ENCODE data around the gene TEX101. TPM values are rescaled to one million over a fixed set of nuclear protein-coding genes. Genes with fewer than 3 reads are reported as not detected.

TEX101 gene
- total and polyA plus RNA-seq, 2 experiments from 2014 or later, result not detected

DNA sequence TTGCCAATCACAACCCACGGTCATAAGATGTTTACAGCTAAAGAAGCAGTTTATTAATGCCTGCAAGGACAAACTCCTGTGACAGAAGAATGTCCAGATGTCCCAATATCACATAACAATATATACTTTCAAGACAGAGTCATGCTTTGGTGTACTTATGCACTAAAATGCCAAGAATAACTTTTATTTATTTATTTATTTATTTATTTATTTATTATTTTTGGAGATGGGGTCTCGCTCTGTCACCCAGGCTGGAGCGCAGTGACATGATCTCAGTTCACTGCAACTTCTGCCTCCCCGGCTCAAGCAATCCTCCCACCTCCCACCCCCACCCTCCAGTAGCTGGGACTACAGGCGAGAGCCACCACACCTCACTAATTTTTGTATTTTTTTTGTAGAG, 9.1 kb downstream of the TEX101 start:
- H3K36me3 ChIP-seq, result no peaks in the 10 kb centered on the region
- no peaks in the 10 kb centered on the region for H3K9me3 ChIP-seq (ENCODE audit: low read depth)
- H3K4me1 ChIP-seq (ENCODE audit: low read depth), result no peaks in the 10 kb centered on the region
- no peak overlapping the region for H3K27ac ChIP-seq
- no peak overlapping the region for H3K4me3 ChIP-seq
- TF ChIP-seq, protein P1, sequence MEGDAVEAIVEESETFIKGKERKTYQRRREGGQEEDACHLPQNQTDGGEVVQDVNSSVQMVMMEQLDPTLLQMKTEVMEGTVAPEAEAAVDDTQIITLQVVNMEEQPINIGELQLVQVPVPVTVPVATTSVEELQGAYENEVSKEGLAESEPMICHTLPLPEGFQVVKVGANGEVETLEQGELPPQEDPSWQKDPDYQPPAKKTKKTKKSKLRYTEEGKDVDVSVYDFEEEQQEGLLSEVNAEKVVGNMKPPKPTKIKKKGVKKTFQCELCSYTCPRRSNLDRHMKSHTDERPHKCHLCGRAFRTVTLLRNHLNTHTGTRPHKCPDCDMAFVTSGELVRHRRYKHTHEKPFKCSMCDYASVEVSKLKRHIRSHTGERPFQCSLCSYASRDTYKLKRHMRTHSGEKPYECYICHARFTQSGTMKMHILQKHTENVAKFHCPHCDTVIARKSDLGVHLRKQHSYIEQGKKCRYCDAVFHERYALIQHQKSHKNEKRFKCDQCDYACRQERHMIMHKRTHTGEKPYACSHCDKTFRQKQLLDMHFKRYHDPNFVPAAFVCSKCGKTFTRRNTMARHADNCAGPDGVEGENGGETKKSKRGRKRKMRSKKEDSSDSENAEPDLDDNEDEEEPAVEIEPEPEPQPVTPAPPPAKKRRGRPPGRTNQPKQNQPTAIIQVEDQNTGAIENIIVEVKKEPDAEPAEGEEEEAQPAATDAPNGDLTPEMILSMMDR (IDR thresholded peaks at IDR 0.05; ENCODE audit: low read depth, low read length), result no peak
- H3K27me3 ChIP-seq, result no peaks in the 10 kb centered on the region
- no peak for DNase-seq (ENCODE audit: low read depth in 1 of 2, low spot score in 1 of 2)

- Histone ChIP-seq H3K27ac (no peak overlapping the region), H3K4me3 (no peak overlapping the region), H3K4me1 (ENCODE audit: low read depth) (no peaks in the 10 kb centered on the region), H3K36me3 (no peaks in the 10 kb centered on the region), H3K27me3 (no peaks in the 10 kb centered on the region), H3K9me3 (ENCODE audit: low read depth) (no peaks in the 10 kb centered on the region)
- peak; percentile 24 to 30 for DNase-seq (ENCODE audit: low read depth in 1 of 2, low spot score in 1 of 2)
- TF ChIP-seq, protein P1 (IDR thresholded peaks at IDR 0.05; ENCODE audit: low read depth, low read length), result peak; percentile 57
These were observed 11.1 kb downstream of the TEX101 start for GRCh38 chr19:43425567-43426392.

DNA sequence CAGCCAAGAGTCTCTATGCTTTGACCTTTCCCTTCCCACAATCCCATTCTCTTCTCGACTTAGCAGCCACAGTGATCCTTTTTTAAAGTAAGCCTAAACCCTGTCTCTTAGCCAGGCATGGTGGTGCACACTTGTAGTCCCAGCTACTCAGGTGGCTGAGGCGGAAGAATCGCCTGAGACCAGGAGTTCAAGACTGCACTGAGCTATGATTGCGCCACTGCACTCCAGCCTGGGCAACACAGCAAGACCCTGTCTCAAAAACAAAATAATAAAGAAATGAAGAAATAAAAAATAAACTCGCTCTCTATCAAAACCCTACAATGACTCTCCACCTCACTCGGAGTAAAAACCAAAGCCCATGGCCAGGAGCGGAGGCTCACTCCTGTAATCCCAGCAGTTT, 14.7 kb downstream of the TEX101 start:
- H3K4me1 ChIP-seq (ENCODE audit: low read depth), result no peaks in the 10 kb centered on the region
- H3K27me3 ChIP-seq, result no peaks in the 10 kb centered on the region
- H3K4me3 ChIP-seq, result no peak overlapping the region
- H3K9me3 ChIP-seq (ENCODE audit: low read depth), result no peaks in the 10 kb centered on the region
- TF ChIP-seq, protein P1 (IDR thresholded peaks at IDR 0.05; ENCODE audit: low read depth, low read length), result no peak
- no peaks in the 10 kb centered on the region for H3K36me3 ChIP-seq
- DNase-seq (ENCODE audit: low read depth in 1 of 2, low spot score in 1 of 2), result no peak
- no peak overlapping the region for H3K27ac ChIP-seq

GRCh38 chr19:43430142-43430710, 15.5 kb downstream of the TEX101 start:
- no peak for DNase-seq (ENCODE audit: low read depth in 1 of 2, low spot score in 1 of 2)
- Histone ChIP-seq H3K27me3 (no peaks in the 10 kb centered on the region), H3K9me3 (ENCODE audit: low read depth) (no peaks in the 10 kb centered on the region), H3K4me1 (ENCODE audit: low read depth) (no peaks in the 10 kb centered on the region), H3K27ac (no peak overlapping the region), H3K36me3 (no peaks in the 10 kb centered on the region), H3K4me3 (no peak overlapping the region)
- TF ChIP-seq, protein P1 (IDR thresholded peaks at IDR 0.05; ENCODE audit: low read depth, low read length), result no peak

DNA sequence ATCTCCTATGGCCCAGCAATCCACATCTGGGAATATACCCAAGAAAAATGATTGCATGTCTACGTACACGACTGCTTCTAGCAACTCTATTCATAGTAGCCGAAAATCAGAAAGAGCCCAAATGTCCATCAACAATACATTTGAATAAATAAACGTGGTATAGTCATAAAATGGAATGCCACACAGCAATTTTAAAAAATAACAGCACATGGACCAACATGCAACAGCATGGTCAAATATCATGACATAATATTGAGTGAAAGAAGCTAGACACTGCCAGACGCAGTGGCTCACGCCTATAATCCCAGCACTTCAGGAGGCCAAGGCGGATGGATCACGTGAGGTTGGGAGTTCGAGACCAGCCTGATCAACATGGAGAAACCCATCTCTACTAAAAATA, 16.3 kb downstream of the TEX101 start:
- no peaks in the 10 kb centered on the region for H3K36me3 ChIP-seq
- TF ChIP-seq, protein P1 (IDR thresholded peaks at IDR 0.05; ENCODE audit: low read depth, low read length), result no peak
- H3K27me3 ChIP-seq, result no peaks in the 10 kb centered on the region
- no peaks in the 10 kb centered on the region for H3K9me3 ChIP-seq (ENCODE audit: low read depth)
- no peak for DNase-seq (ENCODE audit: low read depth in 1 of 2, low spot score in 1 of 2)
- no peak overlapping the region for H3K4me3 ChIP-seq
- H3K27ac ChIP-seq, result no peak overlapping the region
- H3K4me1 ChIP-seq (ENCODE audit: low read depth), result no peaks in the 10 kb centered on the region
